Neural progenitor cell (in vitro differentiated cells): ENCODE results near the gene EFNA2. TPM values are rescaled to one million over a fixed set of nuclear protein-coding genes. Genes with fewer than 3 reads are reported as not detected.
"Not testable (repeated sequence)": the region's sequence is repeated elsewhere in the genome, so short reads cannot be mapped to it uniquely, and the experiment has no call there.

Experiments used
- DNase-seq: peaks from one replicate; pipeline ENCODE4 v3.0.0-alpha.2; 2016; ENCODE audit warnings: low spot score
- H2AFZ ChIP-seq: fragments of 200-600 bp; sonication (generic); replicated peaks from 2 replicates; pipeline ENCODE4 v1.6.1; 2016; ENCODE audit warnings: antibody characterized with exemption
- H3F3A ChIP-seq: fragments of 200-600 bp; sonication (generic); 2 replicates; pipeline ENCODE4 v1.6.1; 2016; ENCODE audit warnings: antibody characterized with exemption, low read depth
- H3K27ac ChIP-seq: fragments of 200-600 bp; sonication (generic); 2 replicates; pipeline ENCODE4 v1.5.1; 2016; ENCODE audit warnings: mild to moderate bottlenecking
- H3K27me3 ChIP-seq: fragments of 200-600 bp; sonication (generic); 2 replicates; pipeline ENCODE4 v1.6.1; 2016; ENCODE audit warnings: mild to moderate bottlenecking, moderate library complexity
- H3K36me3 ChIP-seq: fragments of 200-600 bp; sonication (generic); 2 replicates; pipeline ENCODE4 v1.5.1; 2016
- H3K4me1 ChIP-seq: fragments of 200-600 bp; sonication (generic); 2 replicates; pipeline ENCODE4 v1.6.1; 2016; ENCODE audit warnings: mixed run types
- H3K4me2 ChIP-seq: fragments of 200-600 bp; sonication (generic); 2 replicates; pipeline ENCODE4 v1.6.1; 2016
- H3K4me3 ChIP-seq: fragments of 200-600 bp; sonication (generic); 2 replicates; pipeline ENCODE4 v1.5.1; 2016
- H3K79me2 ChIP-seq: fragments of 200-600 bp; sonication (generic); 2 replicates; pipeline ENCODE4 v1.6.1; 2016; ENCODE audit warnings: low read depth
- H3K9ac ChIP-seq: fragments of 200-600 bp; sonication (generic); 2 replicates; pipeline ENCODE4 v1.6.1; 2016
- H3K9me3 ChIP-seq: fragments of 200-600 bp; sonication (generic); 2 replicates; pipeline ENCODE4 v1.5.1; 2016; ENCODE audit warnings: low read depth
- H4K20me1 ChIP-seq: fragments of 200-600 bp; sonication (generic); 2 replicates; pipeline ENCODE4 v1.6.1; 2016; ENCODE audit warnings: low read depth
- H3K27ac Mint-ChIP-seq: 3 replicates; pipeline ENCODE4 v1.8.0; 2021; ENCODE audit warnings: mixed read lengths
- H3K27me3 Mint-ChIP-seq: 2 replicates; pipeline ENCODE4 v1.8.0; 2022; ENCODE audit warnings: low read depth, mild to moderate bottlenecking, inconsistent platforms, moderate library complexity, mixed read lengths; ENCODE audit not compliant: insufficient read depth
- H3K36me3 Mint-ChIP-seq: 3 replicates; pipeline ENCODE4 v1.8.0; 2021; ENCODE audit warnings: mixed read lengths
- H3K4me1 Mint-ChIP-seq: 3 replicates; pipeline ENCODE4 v1.8.0; 2021; ENCODE audit warnings: mixed read lengths
- H3K4me3 Mint-ChIP-seq: 3 replicates; pipeline ENCODE4 v1.8.0; 2021; ENCODE audit warnings: mild to moderate bottlenecking, moderate library complexity, mixed read lengths
- H3K9me3 Mint-ChIP-seq: 3 replicates; pipeline ENCODE4 v1.8.0; 2020; ENCODE audit warnings: mixed read lengths
- EZH2 ChIP-seq: fragments of 200-600 bp; sonication (generic); IDR thresholded peaks from 2 replicates; pipeline ENCODE4 v1.6.1; 2017; ENCODE audit warnings: antibody characterized with exemption, mild to moderate bottlenecking, moderate library complexity
- EZH2phosphoT487 ChIP-seq: fragments of 200-600 bp; sonication (generic); IDR thresholded peaks from 2 replicates; pipeline ENCODE4 v1.6.1; 2017; ENCODE audit warnings: antibody characterized with exemption
- total RNA-seq: library from RNA; depleted of rRNA; stranded (reverse); fragments of >200 nt; gene quantifications from 2 replicates; pipeline ENCODE4 v1.2.3, GENCODE V29; 2015; ENCODE audit warnings: low replicate concordance
- TF ChIP-seq, protein P1 (sequence below): fragments of 200-600 bp; sonication (generic); IDR thresholded peaks from 2 replicates; pipeline ENCODE4 v1.5.1; 2017; ENCODE audit warnings: antibody characterized with exemption, mild to moderate bottlenecking

Gene EFNA2
- total RNA-seq, 1 donor from 2014 or later: 13.2 TPM

- Mint-ChIP-seq H3K4me3 (peak overlapping the region; percentile 57), H3K4me1 (peaks cover 25% of the 10 kb centered on the region), H3K36me3 (no peaks in the 10 kb centered on the region), H3K27ac (no peak overlapping the region), H3K9me3 (no peaks in the 10 kb centered on the region), H3K27me3 (peaks cover 5% of the 10 kb centered on the region)
- Histone ChIP-seq H3K9me3 (no peaks in the 10 kb centered on the region), H3F3A (peaks cover 11% of the 10 kb centered on the region), H3K36me3 (no peaks in the 10 kb centered on the region), H3K4me2 (no peak overlapping the region), H4K20me1 (no peaks in the 10 kb centered on the region), H2AFZ (no peak overlapping the region), H3K9ac (no peak overlapping the region), H3K4me1 (no peaks in the 10 kb centered on the region), H3K4me3 (no peak overlapping the region), H3K27me3 (no peaks in the 10 kb centered on the region), H3K79me2 (no peaks in the 10 kb centered on the region), H3K27ac (no peak overlapping the region)
- DNase-seq: no peak
- TF ChIP-seq, protein P1, sequence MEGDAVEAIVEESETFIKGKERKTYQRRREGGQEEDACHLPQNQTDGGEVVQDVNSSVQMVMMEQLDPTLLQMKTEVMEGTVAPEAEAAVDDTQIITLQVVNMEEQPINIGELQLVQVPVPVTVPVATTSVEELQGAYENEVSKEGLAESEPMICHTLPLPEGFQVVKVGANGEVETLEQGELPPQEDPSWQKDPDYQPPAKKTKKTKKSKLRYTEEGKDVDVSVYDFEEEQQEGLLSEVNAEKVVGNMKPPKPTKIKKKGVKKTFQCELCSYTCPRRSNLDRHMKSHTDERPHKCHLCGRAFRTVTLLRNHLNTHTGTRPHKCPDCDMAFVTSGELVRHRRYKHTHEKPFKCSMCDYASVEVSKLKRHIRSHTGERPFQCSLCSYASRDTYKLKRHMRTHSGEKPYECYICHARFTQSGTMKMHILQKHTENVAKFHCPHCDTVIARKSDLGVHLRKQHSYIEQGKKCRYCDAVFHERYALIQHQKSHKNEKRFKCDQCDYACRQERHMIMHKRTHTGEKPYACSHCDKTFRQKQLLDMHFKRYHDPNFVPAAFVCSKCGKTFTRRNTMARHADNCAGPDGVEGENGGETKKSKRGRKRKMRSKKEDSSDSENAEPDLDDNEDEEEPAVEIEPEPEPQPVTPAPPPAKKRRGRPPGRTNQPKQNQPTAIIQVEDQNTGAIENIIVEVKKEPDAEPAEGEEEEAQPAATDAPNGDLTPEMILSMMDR: no peak
- no peak for TF ChIP-seq EZH2phosphoT487
- no peak for TF ChIP-seq EZH2
Observed at GRCh38 chr19:1325568-1326294, 40.1 kb downstream of the EFNA2 start.

- H3F3A ChIP-seq: peaks cover 11% of the 10 kb centered on the region
- DNase-seq: no peak
- H3K36me3 ChIP-seq: no peaks in the 10 kb centered on the region
- no peak overlapping the region for H2AFZ ChIP-seq
- H3K4me3 Mint-ChIP-seq: no peak overlapping the region
- no peaks in the 10 kb centered on the region for H3K27me3 ChIP-seq
- TF ChIP-seq, protein P1: no peak
- TF ChIP-seq EZH2phosphoT487: no peak
- TF ChIP-seq EZH2: no peak
- no peaks in the 10 kb centered on the region for H3K79me2 ChIP-seq
- no peak overlapping the region for H3K4me3 ChIP-seq
- no peaks in the 10 kb centered on the region for H3K36me3 Mint-ChIP-seq
- H3K9me3 Mint-ChIP-seq: no peaks in the 10 kb centered on the region
- peaks cover 4% of the 10 kb centered on the region for H3K4me1 ChIP-seq
- no peaks in the 10 kb centered on the region for H4K20me1 ChIP-seq
- no peak overlapping the region for H3K27ac Mint-ChIP-seq
- peaks cover 7% of the 10 kb centered on the region for H3K27me3 Mint-ChIP-seq
- no peak overlapping the region for H3K9ac ChIP-seq
- no peak overlapping the region for H3K27ac ChIP-seq
- peaks cover 28% of the 10 kb centered on the region for H3K4me1 Mint-ChIP-seq
- no peaks in the 10 kb centered on the region for H3K9me3 ChIP-seq
- H3K4me2 ChIP-seq: no peak overlapping the region
Observed at GRCh38 chr19:1327125-1327524, 41.5 kb downstream of the EFNA2 start.

DNA sequence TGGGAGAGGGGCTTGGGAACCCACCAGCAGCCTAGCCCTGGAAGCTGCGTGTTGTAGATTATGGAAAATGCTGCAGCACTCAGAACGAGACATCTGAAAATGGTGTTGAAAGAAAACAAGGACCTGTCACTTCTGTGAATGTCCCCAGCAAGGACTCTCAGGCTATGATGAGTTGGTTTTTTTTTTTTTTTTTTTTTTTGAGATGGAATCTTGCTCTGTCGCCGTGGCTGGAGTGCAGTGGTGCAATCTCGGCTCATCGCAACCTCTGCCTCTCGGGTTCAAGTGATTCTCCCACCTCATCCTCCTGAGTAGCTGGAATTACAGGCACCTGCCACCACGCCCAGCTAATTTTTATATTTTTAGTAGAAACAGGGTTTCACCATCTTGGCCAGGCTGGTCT is 46.5 kb downstream of the EFNA2 start:
- H3K27ac ChIP-seq, H3K4me3 ChIP-seq, DNase-seq, H3K36me3 ChIP-seq, H3K4me1 ChIP-seq, H3K27me3 Mint-ChIP-seq, H3K27ac Mint-ChIP-seq, H3K4me3 Mint-ChIP-seq, H3K9me3 Mint-ChIP-seq, H3K27me3 ChIP-seq, H3K9ac ChIP-seq, H3F3A ChIP-seq, H3K79me2 ChIP-seq, H4K20me1 ChIP-seq, H3K9me3 ChIP-seq, H3K36me3 Mint-ChIP-seq, H3K4me2 ChIP-seq: not testable (repeated sequence)
- H3K4me1 Mint-ChIP-seq: peaks cover 24% of the 10 kb centered on the region
- H2AFZ ChIP-seq: peak overlapping the region; percentile 72

DNA sequence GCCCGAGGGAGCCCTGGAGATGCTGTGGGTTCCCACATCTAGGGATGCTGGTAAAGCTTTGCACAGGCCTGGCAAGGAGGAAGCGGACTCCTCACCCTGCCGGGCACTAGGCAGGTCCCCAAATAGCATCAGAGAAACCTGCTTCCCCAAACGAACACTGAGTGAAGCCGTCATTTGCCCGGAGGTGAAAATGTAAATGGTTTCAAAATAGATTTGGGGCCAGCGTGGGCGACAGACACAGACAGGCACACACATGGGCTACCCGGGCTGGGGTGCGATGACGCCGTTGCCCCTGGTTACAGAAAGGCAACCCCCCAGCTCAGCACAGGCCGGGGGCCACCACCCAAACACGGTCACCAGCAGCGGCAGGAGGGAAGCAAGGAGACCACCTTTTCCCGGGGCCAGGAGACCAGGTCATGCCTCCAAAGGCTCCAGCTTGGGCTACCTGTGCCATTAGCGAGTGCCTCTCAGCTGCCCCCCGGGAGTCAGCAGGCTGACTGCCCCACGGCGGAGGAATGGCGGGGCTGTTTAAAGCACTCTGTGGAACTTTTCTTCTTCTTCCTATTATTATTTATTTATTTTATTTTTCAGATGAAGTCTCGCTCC is 50.5 kb downstream of the EFNA2 start:
- H3K4me3 Mint-ChIP-seq: no peak overlapping the region
- no peak overlapping the region for H2AFZ ChIP-seq
- no peak overlapping the region for H3K4me2 ChIP-seq
- no peaks in the 10 kb centered on the region for H3K36me3 ChIP-seq
- H3K27me3 ChIP-seq: no peaks in the 10 kb centered on the region
- no peaks in the 10 kb centered on the region for H3K79me2 ChIP-seq
- no peak overlapping the region for H3K4me3 ChIP-seq
- no peak overlapping the region for H3K27ac ChIP-seq
- no peak for DNase-seq
- H3K4me1 Mint-ChIP-seq: peaks cover 10% of the 10 kb centered on the region
- H3K9ac ChIP-seq: no peak overlapping the region
- H3K36me3 Mint-ChIP-seq: no peaks in the 10 kb centered on the region
- H3K27ac Mint-ChIP-seq: no peak overlapping the region
- no peaks in the 10 kb centered on the region for H3K9me3 Mint-ChIP-seq
- no peaks in the 10 kb centered on the region for H3F3A ChIP-seq
- H3K9me3 ChIP-seq: no peaks in the 10 kb centered on the region
- H3K4me1 ChIP-seq: peaks cover 4% of the 10 kb centered on the region
- peaks cover 2% of the 10 kb centered on the region for H3K27me3 Mint-ChIP-seq
- no peaks in the 10 kb centered on the region for H4K20me1 ChIP-seq
- TF ChIP-seq EZH2phosphoT487: no peak
- TF ChIP-seq EZH2: no peak
- TF ChIP-seq, protein P1: no peak
